Measurements from ENCODE around the gene AUTS2.
"Not testable (repeated sequence)": the region's sequence is repeated elsewhere in the genome, so short reads cannot be mapped to it uniquely, and the experiment has no call there.

Gene AUTS2

GRCh38 chr7:70270149-70270548, 671.9 kb downstream of the AUTS2 start:
- H3K27ac ChIP-seq (replicated peaks), result no peak overlapping the region
- TF ChIP-seq GABPA (IDR thresholded peaks at IDR 0.05; ENCODE audit: low read depth) (no peak), SPI1 (IDR thresholded peaks at IDR 0.05; ENCODE audit: borderline replicate concordance, low read depth) (no peak), CTCF (IDR thresholded peaks at IDR 0.05; ENCODE audit: insufficient read depth, low read length) (no peak)
- DNase-seq (ENCODE audit: low read depth in 1 of 2, low spot score in 1 of 2), result no peak
- no peak overlapping the region for H3K4me3 ChIP-seq (replicated peaks; ENCODE audit: insufficient read depth, low read length)
- no peaks in the 10 kb centered on the region for H3K27me3 ChIP-seq (ENCODE audit: insufficient read depth, poor library complexity, severe bottlenecking)

- DNase-seq (ENCODE audit: low read depth in 1 of 2, low spot score in 1 of 2), result no peak
These were observed 673.4 kb downstream of the AUTS2 start for GRCh38 chr7:70271617-70272081.

GRCh38 chr7:70275570-70275969, 677.3 kb downstream of the AUTS2 start:
- not testable (repeated sequence) for H3K27ac ChIP-seq (replicated peaks); DNase-seq (ENCODE audit: low read depth in 1 of 2, low spot score in 1 of 2); H3K4me3 ChIP-seq (replicated peaks; ENCODE audit: insufficient read depth, low read length)

More at GRCh38 chr7:70271617-70272081, 673.4 kb downstream of the AUTS2 start:
- Histone ChIP-seq H3K27ac (replicated peaks) (no peak overlapping the region), H3K27me3 (ENCODE audit: insufficient read depth, poor library complexity, severe bottlenecking) (no peaks in the 10 kb centered on the region), H3K4me3 (replicated peaks; ENCODE audit: insufficient read depth, low read length) (no peak overlapping the region)
- no peak for TF ChIP-seq POLR2AphosphoS5 (IDR thresholded peaks at IDR 0.05; ENCODE audit: low read depth)
- no peak for TF ChIP-seq GABPA (IDR thresholded peaks at IDR 0.05; ENCODE audit: low read depth)
- TF ChIP-seq REST (IDR thresholded peaks at IDR 0.05; ENCODE audit: insufficient replicate concordance, low read depth), result no peak
- no peak for TF ChIP-seq CTCF (IDR thresholded peaks at IDR 0.05; ENCODE audit: insufficient read depth, low read length)
- no peak for TF ChIP-seq SPI1 (IDR thresholded peaks at IDR 0.05; ENCODE audit: borderline replicate concordance, low read depth)

GRCh38 chr7:70285187-70285586, 686.9 kb downstream of the AUTS2 start:
- H3K27ac ChIP-seq (replicated peaks), result no peak overlapping the region
- no peaks in the 10 kb centered on the region for H3K27me3 ChIP-seq (ENCODE audit: insufficient read depth, poor library complexity, severe bottlenecking)
- no peak for DNase-seq (ENCODE audit: low read depth in 1 of 2, low spot score in 1 of 2)
- TF ChIP-seq CTCF (IDR thresholded peaks at IDR 0.05; ENCODE audit: insufficient read depth, low read length) (no peak), SPI1 (IDR thresholded peaks at IDR 0.05; ENCODE audit: borderline replicate concordance, low read depth) (no peak), REST (IDR thresholded peaks at IDR 0.05; ENCODE audit: insufficient replicate concordance, low read depth) (no peak), POLR2AphosphoS5 (IDR thresholded peaks at IDR 0.05; ENCODE audit: low read depth) (no peak), GABPA (IDR thresholded peaks at IDR 0.05; ENCODE audit: low read depth) (no peak)
- no peak overlapping the region for H3K4me3 ChIP-seq (replicated peaks; ENCODE audit: insufficient read depth, low read length)

More at GRCh38 chr7:70275570-70275969, 677.3 kb downstream of the AUTS2 start:
- not testable (repeated sequence) for H3K27me3 ChIP-seq (ENCODE audit: insufficient read depth, poor library complexity, severe bottlenecking)

All from HL-60 (cell line).